Caco-2 (cell line): ENCODE data around the gene PLPP1. TPM values are rescaled to one million over a fixed set of nuclear protein-coding genes. Genes with fewer than 3 reads are reported as not detected.

Experiments
- BruUV-seq: library from RNA; stranded (reverse); fragments of 400-500 nt; replicated peaks from 2 replicates; lab custom pipeline; 2021; lab: Mats Ljungman, UMichigan
- CTCF ChIA-PET: fragments of 300-600 bp; sonication (Branson Sonifier 250); formaldehyde crosslinking; loops from one replicate; lab custom pipeline; 2022; ENCODE audit warnings: antibody characterized with exemption; lab: Charles Lee
- POLR2A ChIA-PET: fragments of 300-600 bp; sonication (Branson Sonifier 250); formaldehyde crosslinking; loops from one replicate; lab custom pipeline; 2022; ENCODE audit warnings: antibody characterized with exemption; lab: Charles Lee
- DNase-seq, 2 experiments: peaks; one replicate each; pipeline versions ENCODE4 v3.0.0 to v3.0.0-alpha.2; 2020 to 2022
- H3K27me3 ChIP-seq: replicated peaks from 2 replicates; pipeline ENCODE4 v1.6.0; 2011; ENCODE audit warnings: low read length; ENCODE audit not compliant: control insufficient read depth, insufficient read depth
- H3K36me3 ChIP-seq: 2 replicates; pipeline ENCODE4 v1.5.1; 2011; ENCODE audit warnings: low read length; ENCODE audit not compliant: control insufficient read depth, insufficient read depth
- H3K4me1 ChIP-seq: fragments of 250-450 bp; sonication (Bioruptor Pico); 2 replicates; pipeline ENCODE4 v1.5.1; 2020; ENCODE audit warnings: mild to moderate bottlenecking
- H3K4me3 ChIP-seq: 2 replicates; pipeline ENCODE4 v1.5.1; 2011; ENCODE audit warnings: low read depth, mild to moderate bottlenecking, control low read depth, low read length
- H3K9me3 ChIP-seq: fragments of 250-450 bp; sonication (Bioruptor Pico); 2 replicates; pipeline ENCODE4 v1.5.1; 2020; ENCODE audit warnings: mild to moderate bottlenecking, moderate library complexity
- H3K27ac Mint-ChIP-seq: one replicate; pipeline ENCODE4 v1.8.0; 2022; ENCODE audit warnings: mixed read lengths; ENCODE audit not compliant: unreplicated experiment
- H3K27me3 Mint-ChIP-seq: one replicate; pipeline ENCODE4 v1.8.0; 2022; ENCODE audit warnings: mixed read lengths; ENCODE audit not compliant: insufficient read depth, unreplicated experiment
- H3K36me3 Mint-ChIP-seq: one replicate; pipeline ENCODE4 v1.8.0; 2022; ENCODE audit warnings: mild to moderate bottlenecking, mixed read lengths; ENCODE audit not compliant: insufficient read depth, unreplicated experiment
- H3K4me1 Mint-ChIP-seq: one replicate; pipeline ENCODE4 v1.8.0; 2022; ENCODE audit warnings: low read depth, mixed read lengths; ENCODE audit not compliant: unreplicated experiment
- H3K4me3 Mint-ChIP-seq: one replicate; pipeline ENCODE4 v1.8.0; 2022; ENCODE audit warnings: mild to moderate bottlenecking, moderate library complexity, mixed read lengths; ENCODE audit not compliant: unreplicated experiment
- H3K9me3 Mint-ChIP-seq: one replicate; pipeline ENCODE4 v1.8.0; 2022; ENCODE audit warnings: mixed read lengths; ENCODE audit not compliant: unreplicated experiment
- CTCF ChIP-seq, 2 experiments: fragments of 200-600 bp in 1 of 2; IDR thresholded peaks; 1 replicate in 1 of 2; 2 replicates in 1 of 2; pipeline versions ENCODE4 v1.5.1 to v1.8.0; 2011 to 2022; ENCODE audit warnings: antibody characterized with exemption in 1 of 2, control low read depth in 1 of 2, inconsistent platforms in 1 of 2, low read depth in 1 of 2, low read length in 1 of 2, mild to moderate bottlenecking in 1 of 2, moderate library complexity in 1 of 2; ENCODE audit not compliant: insufficient read depth in 1 of 2, severe bottlenecking in 1 of 2, unreplicated experiment in 1 of 2
- intact Hi-C: fragments of 100-400 bp; cut with micrococcal nuclease; formaldehyde crosslinking; loops from one replicate; pipeline ENCODE4 v1.10.0; 2022; ENCODE audit not compliant: unreplicated experiment
- total RNA-seq: library from RNA; stranded (reverse); gene quantifications from 2 replicates; pipeline ENCODE4 v1.2.3, GENCODE V29; 2022

PLPP1 gene
- total RNA-seq, 1 experiment from 2014 or later = 49.4 TPM

- Mint-ChIP-seq H3K27me3 (no peaks in the 10 kb centered on the region), H3K27ac (no peak overlapping the region), H3K36me3 (peaks cover 94% of the 10 kb centered on the region), H3K4me1 (peaks cover 1% of the 10 kb centered on the region), H3K4me3 (no peak overlapping the region), H3K9me3 (peaks cover 16% of the 10 kb centered on the region)
- ChIA-PET CTCF (no interaction called here), POLR2A (no interaction called here)
- no peak for TF ChIP-seq CTCF (IDR thresholded peaks at IDR 0.05; ENCODE audit: insufficient read depth in 1 of 2, low read depth in 1 of 2, low read length in 1 of 2, severe bottlenecking in 1 of 2, unreplicated experiment in 1 of 2)
- Histone ChIP-seq H3K9me3 (peaks cover 7% of the 10 kb centered on the region; the same call in 1 of the 2 replicates), H3K4me3 (no peak overlapping the region), H3K4me1 (no peaks in the 10 kb centered on the region), H3K27me3 (no peaks in the 10 kb centered on the region), H3K36me3 (peaks cover 10% of the 10 kb centered on the region)
- intact Hi-C loops = no loop called here
- no peak for DNase-seq
- no TSS peak for BruUV-seq
Measured at GRCh38 chr5:55432549-55432948, 102.2 kb downstream of the PLPP1 start.

GRCh38 chr5:55429613-55430253 lies 105.0 kb downstream of the PLPP1 start:
- no peaks in the 10 kb centered on the region for H3K4me1 ChIP-seq
- peaks cover 7% of the 10 kb centered on the region for H3K36me3 ChIP-seq
- ChIA-PET CTCF (no interaction called here), POLR2A (no interaction called here)
- no peak for TF ChIP-seq CTCF (IDR thresholded peaks at IDR 0.05; ENCODE audit: insufficient read depth in 1 of 2, low read depth in 1 of 2, low read length in 1 of 2, severe bottlenecking in 1 of 2, unreplicated experiment in 1 of 2)
- H3K4me1 Mint-ChIP-seq = no peaks in the 10 kb centered on the region
- no peaks in the 10 kb centered on the region for H3K27me3 ChIP-seq
- no peak overlapping the region for H3K4me3 ChIP-seq
- H3K36me3 Mint-ChIP-seq = peaks cover 100% of the 10 kb centered on the region
- peaks cover 7% of the 10 kb centered on the region; the same call in 1 of the 2 replicates for H3K9me3 ChIP-seq
- BruUV-seq = no TSS peak
- H3K4me3 Mint-ChIP-seq = no peak overlapping the region
- no peak for DNase-seq
- H3K27me3 Mint-ChIP-seq = no peaks in the 10 kb centered on the region
- intact Hi-C loops = no loop called here
- peaks cover 6% of the 10 kb centered on the region for H3K9me3 Mint-ChIP-seq
- peak overlapping the region; percentile 8 for H3K27ac Mint-ChIP-seq

DNA sequence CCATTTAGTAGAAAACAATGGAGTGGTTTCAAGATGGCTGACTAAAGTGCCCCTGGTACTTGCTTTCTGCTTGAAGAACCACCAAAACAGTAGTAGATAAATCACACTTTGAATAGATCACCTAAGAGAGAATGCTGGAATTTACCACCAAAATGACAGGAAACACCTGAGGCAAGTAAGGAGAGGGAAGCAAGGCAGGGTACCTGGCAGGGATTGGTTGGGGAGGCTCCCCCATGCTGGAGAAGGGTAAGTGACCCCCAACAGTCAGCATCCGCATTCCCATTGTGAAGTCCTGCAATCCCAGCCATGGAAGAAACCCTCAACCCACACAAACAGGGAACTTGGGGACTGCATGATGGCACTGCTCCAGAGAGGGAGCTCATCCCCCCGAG lies 105.5 kb downstream of the PLPP1 start:
- H3K4me1 ChIP-seq = no peaks in the 10 kb centered on the region
- Mint-ChIP-seq H3K27ac (peak overlapping the region; percentile 8), H3K27me3 (no peaks in the 10 kb centered on the region), H3K36me3 (peaks cover 100% of the 10 kb centered on the region), H3K9me3 (peaks cover under 1% of the 10 kb centered on the region), H3K4me1 (no peaks in the 10 kb centered on the region), H3K4me3 (no peak overlapping the region)
- H3K36me3 ChIP-seq = peaks cover 7% of the 10 kb centered on the region
- intact Hi-C loops = no loop called here
- ChIA-PET POLR2A (no interaction called here), CTCF (no interaction called here)
- peaks cover 7% of the 10 kb centered on the region; the same call in 1 of the 2 replicates for H3K9me3 ChIP-seq
- H3K27me3 ChIP-seq = no peaks in the 10 kb centered on the region
- BruUV-seq = no TSS peak
- DNase-seq = no peak
- H3K4me3 ChIP-seq = no peak overlapping the region
- no peak for TF ChIP-seq CTCF (IDR thresholded peaks at IDR 0.05; ENCODE audit: insufficient read depth in 1 of 2, low read depth in 1 of 2, low read length in 1 of 2, severe bottlenecking in 1 of 2, unreplicated experiment in 1 of 2)
